ENCODE measurements around the gene ZRANB3.
A peak's percentile ranks its signal among the peaks of the same experiment; 100 is the strongest.

ZRANB3 gene

DNA sequence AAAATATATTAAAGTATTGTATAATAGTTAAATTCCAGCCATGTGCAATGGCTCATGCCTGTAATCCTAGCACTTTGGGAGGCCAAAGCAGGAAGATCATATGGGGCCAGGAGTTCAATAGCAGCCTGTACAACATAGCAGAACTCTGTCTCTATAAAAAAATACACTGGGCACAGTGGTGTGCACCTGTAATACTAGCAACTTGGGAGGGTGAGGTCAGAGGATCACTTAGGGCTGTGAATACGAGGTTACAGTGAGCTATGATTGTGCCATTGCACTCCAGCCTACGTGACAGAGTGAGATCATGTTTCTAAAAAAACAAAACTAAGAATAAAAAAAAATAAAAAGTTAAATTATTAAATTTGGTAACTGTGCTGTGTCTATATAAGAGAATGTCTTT lies 36.1 kb downstream of the ZRANB3 start:
- TF ChIP-seq CTCF (IDR thresholded peaks at IDR 0.05; ENCODE audit: borderline replicate concordance, control extremely low read depth, extremely low read depth, insufficient read depth, missing control alignments) = no peak
- in situ Hi-C loops (cut with MboI; ENCODE audit: low sequenced_read_pairs, unreplicated experiment) = no loop called here
- DNase-seq (ENCODE audit: low spot score) = no peak

- no peak for DNase-seq (ENCODE audit: low spot score)
- in situ Hi-C loops (cut with MboI; ENCODE audit: low sequenced_read_pairs, unreplicated experiment) = no loop called here
- TF ChIP-seq CTCF (IDR thresholded peaks at IDR 0.05; ENCODE audit: borderline replicate concordance, control extremely low read depth, extremely low read depth, insufficient read depth, missing control alignments) = no peak
These were observed 36.5 kb downstream of the ZRANB3 start for GRCh38 chr2:135494503-135494902.

DNA sequence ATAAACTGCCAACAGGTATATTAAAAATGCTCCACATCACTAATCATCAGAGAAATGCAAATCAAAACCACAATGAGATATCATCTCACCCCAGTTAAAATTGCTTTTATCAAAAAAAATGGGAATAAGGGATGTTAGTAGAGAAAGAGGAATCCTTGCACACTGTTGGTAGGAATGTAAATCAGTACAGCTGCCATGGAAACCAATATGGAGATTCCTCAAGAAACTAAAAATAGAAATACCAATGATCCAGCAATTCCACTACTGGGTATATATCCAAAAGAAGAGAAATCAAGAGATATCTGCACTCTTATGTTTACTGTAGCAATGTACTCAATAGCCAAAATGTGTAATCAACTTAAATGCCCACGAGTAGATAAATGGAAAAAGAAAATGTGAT lies 40.6 kb downstream of the ZRANB3 start:
- no peak for TF ChIP-seq CTCF (IDR thresholded peaks at IDR 0.05; ENCODE audit: borderline replicate concordance, control extremely low read depth, extremely low read depth, insufficient read depth, missing control alignments)
- in situ Hi-C loops (cut with MboI; ENCODE audit: low sequenced_read_pairs, unreplicated experiment) = no loop called here
- DNase-seq (ENCODE audit: low spot score) = no peak

DNA sequence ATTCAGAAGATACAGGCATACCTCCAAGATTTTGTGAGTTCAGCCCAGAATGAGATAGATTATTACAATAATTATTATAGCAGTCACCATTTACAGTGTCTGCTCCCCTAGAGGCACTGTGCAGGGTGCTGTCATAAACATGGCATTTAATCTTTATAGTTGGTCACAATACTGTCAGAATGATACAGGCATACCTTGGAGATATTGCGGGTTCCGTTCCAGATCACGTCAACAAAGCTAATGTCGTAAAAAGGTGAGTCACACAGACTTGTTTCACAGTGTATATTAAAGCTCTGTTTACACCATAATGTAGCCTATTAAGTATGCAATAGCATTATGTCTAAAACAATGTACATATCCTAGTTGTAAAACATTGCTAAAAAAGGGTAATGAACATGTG lies 45.6 kb downstream of the ZRANB3 start:
- in situ Hi-C loops (cut with MboI; ENCODE audit: low sequenced_read_pairs, unreplicated experiment) = no loop called here
- TF ChIP-seq CTCF (IDR thresholded peaks at IDR 0.05; ENCODE audit: borderline replicate concordance, control extremely low read depth, extremely low read depth, insufficient read depth, missing control alignments) = no peak
- no peak for DNase-seq (ENCODE audit: low spot score)

- no peak for TF ChIP-seq CTCF (IDR thresholded peaks at IDR 0.05; ENCODE audit: borderline replicate concordance, control extremely low read depth, extremely low read depth, insufficient read depth, missing control alignments)
- in situ Hi-C loops (cut with MboI; ENCODE audit: low sequenced_read_pairs, unreplicated experiment) = no loop called here
- no peak for DNase-seq (ENCODE audit: low spot score)
These were observed 55.9 kb downstream of the ZRANB3 start for GRCh38 chr2:135475128-135475527.

DNA sequence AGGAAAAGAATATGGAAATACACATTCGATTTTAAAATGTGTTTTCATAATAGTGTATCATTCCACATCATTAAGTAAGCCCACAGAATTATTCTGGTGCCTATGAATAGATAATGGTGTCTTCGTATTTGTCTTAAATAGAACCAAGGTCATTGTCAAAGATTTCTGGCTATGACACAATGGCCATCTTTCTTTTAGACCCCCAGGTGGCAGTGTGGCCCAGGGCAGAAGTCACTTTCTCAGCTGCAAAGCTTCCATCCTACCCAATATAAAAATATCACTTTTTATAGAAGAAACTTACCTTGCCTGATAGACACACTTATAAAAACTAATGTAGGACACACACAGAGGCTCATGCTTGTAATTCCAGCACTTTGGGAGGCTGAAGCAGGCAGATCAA lies 57.5 kb downstream of the ZRANB3 start:
- peak; percentile 42 for TF ChIP-seq CTCF (IDR thresholded peaks at IDR 0.05; ENCODE audit: borderline replicate concordance, control extremely low read depth, extremely low read depth, insufficient read depth, missing control alignments)
- in situ Hi-C loops (cut with MboI; ENCODE audit: low sequenced_read_pairs, unreplicated experiment) = loop anchor here (25.0 kb wide), 1 partner anchor 239 kb away; no protein-coding TSS in a partner anchor
- DNase-seq (ENCODE audit: low spot score) = peak; percentile 47

DNA sequence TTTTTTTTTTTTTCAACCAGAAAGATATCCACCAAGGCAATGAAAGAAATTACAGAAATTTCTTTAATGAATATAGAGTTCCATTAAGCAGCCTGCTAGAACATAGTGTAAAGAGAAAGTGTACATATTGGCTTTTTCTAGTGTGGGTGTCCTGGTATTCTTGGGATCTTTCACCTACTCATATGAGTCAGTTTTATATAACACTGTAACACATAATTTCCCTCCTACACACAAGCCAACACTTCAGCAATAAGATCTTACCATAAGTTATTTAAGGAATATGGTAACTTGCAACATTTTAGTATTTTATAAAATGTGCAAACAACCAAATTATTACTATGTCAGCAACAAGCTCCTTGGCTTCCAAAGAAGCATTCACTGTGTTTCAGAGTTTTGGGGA lies 59.9 kb downstream of the ZRANB3 start:
- TF ChIP-seq CTCF (IDR thresholded peaks at IDR 0.05; ENCODE audit: borderline replicate concordance, control extremely low read depth, extremely low read depth, insufficient read depth, missing control alignments) = no peak
- in situ Hi-C loops (cut with MboI; ENCODE audit: low sequenced_read_pairs, unreplicated experiment) = loop anchor here (25.0 kb wide), 1 partner anchor 241 kb away; no protein-coding TSS in a partner anchor
- DNase-seq (ENCODE audit: low spot score) = no peak
